OCI-LY7 (cell line): Measurements from ENCODE around the gene OR4M1. TPM values are rescaled to one million over a fixed set of nuclear protein-coding genes. Genes with fewer than 3 reads are reported as not detected.
"Not testable (repeated sequence)": the region's sequence is repeated elsewhere in the genome, so short reads cannot be mapped to it uniquely, and the experiment has no call there.

Experiments
- BruUV-seq: library from RNA; stranded (reverse); fragments of 400-500 nt; replicated peaks from 2 replicates; lab custom pipeline; 2021; lab: Mats Ljungman, UMichigan
- CTCF ChIA-PET: fragments of 300-600 bp; sonication (Branson Sonifier 250); formaldehyde crosslinking; loops from one replicate; lab custom pipeline; 2022; ENCODE audit warnings: antibody characterized with exemption; ENCODE audit not compliant: unreplicated experiment; lab: Charles Lee
- POLR2A ChIA-PET: fragments of 300-600 bp; sonication (Branson Sonifier 250); formaldehyde crosslinking; loops from one replicate; lab custom pipeline; 2022; ENCODE audit warnings: antibody characterized with exemption; lab: Charles Lee
- DNase-seq: peaks from one replicate; pipeline ENCODE4 v3.0.0-alpha.2; 2015; ENCODE audit warnings: low spot score
- H2AFZ ChIP-seq: fragments of 200-600 bp; sonication (generic), shearing (Covaris generic); 2 replicates; pipeline ENCODE4 v1.6.1; 2014; ENCODE audit warnings: mild to moderate bottlenecking, antibody characterized with exemption, low read length, moderate library complexity
- H3K27ac ChIP-seq: fragments of 200-600 bp; sonication (generic); 2 replicates; pipeline ENCODE4 v1.5.1; 2014; ENCODE audit warnings: mixed run types, low read depth, mild to moderate bottlenecking, moderate library complexity, low read length, inconsistent platforms; ENCODE audit not compliant: poor library complexity, severe bottlenecking
- H3K36me3 ChIP-seq: fragments of 200-600 bp; sonication (generic); 2 replicates; pipeline ENCODE4 v1.6.1; 2014; ENCODE audit warnings: mild to moderate bottlenecking, antibody characterized with exemption, low read length, moderate library complexity, mixed read lengths; ENCODE audit not compliant: insufficient read depth
- H3K4me1 ChIP-seq: fragments of 200-600 bp; sonication (generic); 2 replicates; pipeline ENCODE4 v1.5.1; 2014; ENCODE audit warnings: mild to moderate bottlenecking, low read length; ENCODE audit not compliant: insufficient read depth, poor library complexity, severe bottlenecking
- H3K4me2 ChIP-seq: fragments of 200-600 bp; sonication (generic); 2 replicates; pipeline ENCODE4 v1.6.1; 2014; ENCODE audit warnings: mild to moderate bottlenecking, low read length
- H3K4me3 ChIP-seq: fragments of 200-600 bp; sonication (generic); 2 replicates; pipeline ENCODE4 v1.5.1; 2014; ENCODE audit warnings: mild to moderate bottlenecking, low read depth, low read length; ENCODE audit not compliant: poor library complexity, severe bottlenecking
- H3K79me2 ChIP-seq: fragments of 200-600 bp; sonication (generic); 2 replicates; pipeline ENCODE4 v1.6.1; 2016; ENCODE audit warnings: low read depth, mild to moderate bottlenecking, low read length, moderate library complexity, mixed read lengths; ENCODE audit not compliant: insufficient read depth
- H3K9me2 ChIP-seq: fragments of 200-600 bp; sonication (generic); 2 replicates; pipeline ENCODE4 v1.6.1; 2016; ENCODE audit warnings: mild to moderate bottlenecking, low read length, mixed read lengths; ENCODE audit not compliant: insufficient read depth
- H3K9me3 ChIP-seq: fragments of 200-600 bp; sonication (generic); 2 replicates; pipeline ENCODE4 v1.6.1; 2014; ENCODE audit warnings: mild to moderate bottlenecking, mixed run types, low read length, mixed read lengths
- H4K20me1 ChIP-seq: fragments of 200-600 bp; sonication (generic); 2 replicates; pipeline ENCODE4 v1.6.1; 2014; ENCODE audit warnings: mild to moderate bottlenecking, antibody characterized with exemption, low read length, moderate library complexity, mixed read lengths; ENCODE audit not compliant: insufficient read depth
- intact Hi-C: fragments of 100-400 bp; cut with micrococcal nuclease; formaldehyde crosslinking; loops from one replicate; pipeline ENCODE4 v1.10.0; 2022; ENCODE audit not compliant: unreplicated experiment
- total RNA-seq, 2 experiments: library from RNA; depleted of rRNA in 1 of 2; stranded (reverse); fragments of >200 nt in 1 of 2; shearing (Covaris generic) in 1 of 2; gene quantifications; 2 replicates each; pipeline ENCODE4 v1.2.3, GENCODE V29; 2014 to 2022
- TF ChIP-seq, protein P1 (sequence below): fragments of 200-600 bp; sonication (generic); conservative IDR thresholded peaks from 2 replicates; pipeline ENCODE4 v1.5.1; 2014; ENCODE audit warnings: mild to moderate bottlenecking, antibody characterized with exemption, low read length, moderate library complexity, mixed read lengths

The OR4M1 gene
- total RNA-seq, 2 experiments from 2014 or later, result not detected

DNA sequence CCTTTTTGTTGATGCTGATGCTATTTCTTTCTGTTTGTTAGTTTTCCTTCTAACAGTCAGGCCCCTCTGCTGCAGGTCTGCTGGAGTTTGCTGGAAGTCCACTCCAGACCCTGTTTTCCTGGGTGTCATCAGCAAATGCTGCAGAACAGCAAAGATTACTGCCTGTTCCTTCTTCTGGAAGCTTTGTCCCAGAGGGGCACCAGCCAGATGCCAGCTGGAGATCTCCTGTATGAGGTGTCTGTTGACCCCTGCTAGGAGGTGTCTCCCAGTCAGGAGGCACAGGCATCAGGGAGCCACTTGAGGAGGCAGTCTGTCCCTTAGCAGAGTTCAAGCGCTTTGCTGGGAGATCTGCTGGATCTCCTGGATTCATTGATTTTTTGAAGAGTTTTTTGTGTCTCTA lies 46.6 kb downstream of the OR4M1 start:
- not testable (repeated sequence) for BruUV-seq

DNA sequence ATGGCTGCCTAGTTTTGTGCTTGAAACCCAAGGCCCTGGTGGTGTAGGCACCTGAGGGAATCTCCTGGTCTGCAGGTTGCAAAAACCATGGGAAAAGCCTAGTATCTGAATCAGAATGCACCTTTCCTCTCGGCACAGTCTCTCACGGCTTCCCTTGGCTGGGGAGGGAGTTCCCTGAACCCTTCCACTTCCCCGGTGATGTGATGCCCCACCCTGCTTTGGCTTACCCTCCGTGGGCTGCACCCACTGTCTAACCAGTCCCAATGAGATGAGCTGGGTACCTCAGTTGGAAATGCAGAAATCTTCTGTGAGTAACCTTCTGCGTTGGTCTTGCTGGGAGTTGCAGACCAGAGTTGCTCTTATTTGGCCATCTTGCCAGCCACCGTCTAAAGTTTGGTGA lies 47.7 kb downstream of the OR4M1 start:
- H3K4me1 ChIP-seq, H3K36me3 ChIP-seq, H2AFZ ChIP-seq, H3K4me3 ChIP-seq, DNase-seq, H3K79me2 ChIP-seq, H3K9me3 ChIP-seq, BruUV-seq, H3K27ac ChIP-seq, intact Hi-C loops, H3K4me2 ChIP-seq, H4K20me1 ChIP-seq, H3K9me2 ChIP-seq, POLR2A ChIA-PET, CTCF ChIA-PET: not testable (repeated sequence)

More for the DNA sequence above, 46.6 kb downstream of the OR4M1 start:
- H3K79me2 ChIP-seq, H3K9me3 ChIP-seq, H3K9me2 ChIP-seq, DNase-seq, CTCF ChIA-PET, H3K4me3 ChIP-seq, H4K20me1 ChIP-seq, H3K27ac ChIP-seq, H3K4me1 ChIP-seq, H2AFZ ChIP-seq, intact Hi-C loops, H3K36me3 ChIP-seq, H3K4me2 ChIP-seq: not testable (repeated sequence)
- POLR2A ChIA-PET, result interaction anchor here (1.0 kb wide), 1 partner anchor 10 kb away, joined by 3 read pairs; no protein-coding TSS in a partner anchor

DNA sequence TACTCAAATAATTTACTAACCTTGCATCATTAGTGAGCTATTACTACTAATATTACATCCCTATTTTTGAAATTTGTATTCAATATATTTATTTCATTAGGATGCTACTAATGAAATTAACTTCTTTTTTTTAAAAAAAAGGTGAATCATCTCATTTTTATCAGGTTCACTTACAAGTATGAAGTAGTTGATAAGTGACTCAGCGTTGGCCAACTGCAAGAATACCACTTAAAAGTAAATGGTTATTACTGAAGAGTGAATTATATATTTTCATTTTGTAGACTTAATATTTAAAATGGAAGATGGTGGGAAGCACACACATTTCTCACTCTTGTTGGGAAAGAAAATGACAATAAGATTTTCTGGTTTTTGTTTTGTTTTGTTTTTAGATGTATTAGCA lies 49.9 kb downstream of the OR4M1 start:
- Histone ChIP-seq H3K4me2 (no peak overlapping the region), H3K9me2 (no peaks in the 10 kb centered on the region), H4K20me1 (no peaks in the 10 kb centered on the region), H3K36me3 (no peaks in the 10 kb centered on the region), H3K4me3 (no peak overlapping the region), H3K27ac (no peak overlapping the region), H3K4me1 (no peaks in the 10 kb centered on the region), H3K79me2 (no peaks in the 10 kb centered on the region), H2AFZ (no peak overlapping the region), H3K9me3 (no peaks in the 10 kb centered on the region)
- POLR2A ChIA-PET, result no interaction called here
- CTCF ChIA-PET, result no interaction called here
- DNase-seq, result no peak
- BruUV-seq, result no TSS peak
- intact Hi-C loops, result no loop called here
- TF ChIP-seq, protein P1, sequence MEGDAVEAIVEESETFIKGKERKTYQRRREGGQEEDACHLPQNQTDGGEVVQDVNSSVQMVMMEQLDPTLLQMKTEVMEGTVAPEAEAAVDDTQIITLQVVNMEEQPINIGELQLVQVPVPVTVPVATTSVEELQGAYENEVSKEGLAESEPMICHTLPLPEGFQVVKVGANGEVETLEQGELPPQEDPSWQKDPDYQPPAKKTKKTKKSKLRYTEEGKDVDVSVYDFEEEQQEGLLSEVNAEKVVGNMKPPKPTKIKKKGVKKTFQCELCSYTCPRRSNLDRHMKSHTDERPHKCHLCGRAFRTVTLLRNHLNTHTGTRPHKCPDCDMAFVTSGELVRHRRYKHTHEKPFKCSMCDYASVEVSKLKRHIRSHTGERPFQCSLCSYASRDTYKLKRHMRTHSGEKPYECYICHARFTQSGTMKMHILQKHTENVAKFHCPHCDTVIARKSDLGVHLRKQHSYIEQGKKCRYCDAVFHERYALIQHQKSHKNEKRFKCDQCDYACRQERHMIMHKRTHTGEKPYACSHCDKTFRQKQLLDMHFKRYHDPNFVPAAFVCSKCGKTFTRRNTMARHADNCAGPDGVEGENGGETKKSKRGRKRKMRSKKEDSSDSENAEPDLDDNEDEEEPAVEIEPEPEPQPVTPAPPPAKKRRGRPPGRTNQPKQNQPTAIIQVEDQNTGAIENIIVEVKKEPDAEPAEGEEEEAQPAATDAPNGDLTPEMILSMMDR, result no peak

DNA sequence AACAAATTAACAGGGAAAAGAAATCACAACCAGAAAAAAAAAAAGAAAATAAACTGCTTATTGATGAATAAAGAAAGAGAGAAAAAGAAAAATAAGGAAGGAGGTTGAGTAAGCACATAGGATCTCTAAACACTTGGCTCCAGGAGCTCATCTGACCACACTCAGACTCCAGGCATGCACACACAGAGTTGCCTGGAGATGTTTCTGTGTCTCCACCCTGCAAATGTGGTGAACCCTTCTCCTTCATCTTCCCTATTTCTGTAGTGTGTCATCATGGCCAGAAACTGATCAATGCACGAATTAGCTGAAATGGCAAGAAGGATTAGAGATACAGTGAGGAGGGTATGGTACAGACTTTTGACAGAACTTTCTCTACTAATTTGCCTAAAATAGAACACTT lies 50.5 kb downstream of the OR4M1 start:
- no peaks in the 10 kb centered on the region for H3K36me3 ChIP-seq
- no peak for DNase-seq
- H3K4me1 ChIP-seq, result no peaks in the 10 kb centered on the region
- intact Hi-C loops, result no loop called here
- BruUV-seq, result no TSS peak
- H4K20me1 ChIP-seq, result no peaks in the 10 kb centered on the region
- POLR2A ChIA-PET, result interaction anchor here (0.7 kb wide), 1 partner anchor 78 kb away, joined by 3 read pairs; no protein-coding TSS in a partner anchor
- TF ChIP-seq, protein P1, result no peak
- H3K27ac ChIP-seq, result no peak overlapping the region
- CTCF ChIA-PET, result no interaction called here
- no peak overlapping the region for H3K4me3 ChIP-seq
- no peaks in the 10 kb centered on the region for H3K79me2 ChIP-seq
- H3K9me3 ChIP-seq, result 0 out of 2 replicates have a peak, but pooled peaks cover 5% of the 10 kb centered on the region
- no peak overlapping the region for H2AFZ ChIP-seq
- no peaks in the 10 kb centered on the region for H3K9me2 ChIP-seq
- H3K4me2 ChIP-seq, result no peak overlapping the region

- H4K20me1 ChIP-seq, H3K79me2 ChIP-seq, POLR2A ChIA-PET, intact Hi-C loops, DNase-seq, H3K9me3 ChIP-seq, BruUV-seq, H3K36me3 ChIP-seq, H3K4me1 ChIP-seq, H3K9me2 ChIP-seq, H2AFZ ChIP-seq, H3K27ac ChIP-seq, H3K4me3 ChIP-seq, H3K4me2 ChIP-seq, CTCF ChIA-PET: not testable (repeated sequence)
Measured at GRCh38 chr14:19827626-19828244, 54.4 kb downstream of the OR4M1 start.
